Left kidney (tissue), 2 donors: ENCODE data around the gene DMBX1. TPM values are rescaled to one million over a fixed set of nuclear protein-coding genes. Genes with fewer than 3 reads are reported as not detected.

Source experiments
- DNase-seq: peaks from one replicate; pipeline ENCODE4 v3.0.0-alpha.2; 2013
- polyA plus RNA-seq: library from polyadenylated mRNA; unstranded; fragments of 120-200 nt; gene quantifications from one replicate; pipeline ENCODE4 v1.2.1, GENCODE V29; 2013; ENCODE audit not compliant: insufficient read length

Gene DMBX1
- polyA plus RNA-seq, 1 donor: not detected

DNA sequence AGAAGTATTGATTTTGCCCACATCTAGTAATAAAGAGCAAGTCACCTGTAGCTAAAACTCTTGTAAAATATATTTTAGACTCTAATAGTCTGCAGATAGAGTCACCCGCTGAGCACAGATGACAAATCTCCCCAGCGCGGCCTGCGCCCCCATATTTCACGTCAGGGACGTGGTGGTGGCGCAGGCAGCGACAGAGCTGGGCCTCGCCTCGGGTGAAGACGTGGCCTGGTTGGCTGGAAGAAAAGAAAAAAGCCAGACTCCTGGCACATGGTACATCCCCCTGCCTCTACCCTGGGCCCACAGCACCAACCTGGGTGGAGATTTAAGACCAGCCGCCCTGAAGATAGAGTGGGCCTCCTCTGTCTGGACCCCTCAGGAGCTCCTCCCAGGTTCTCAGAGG is 6.0 kb upstream of the DMBX1 start:
- no peak for DNase-seq

DNA sequence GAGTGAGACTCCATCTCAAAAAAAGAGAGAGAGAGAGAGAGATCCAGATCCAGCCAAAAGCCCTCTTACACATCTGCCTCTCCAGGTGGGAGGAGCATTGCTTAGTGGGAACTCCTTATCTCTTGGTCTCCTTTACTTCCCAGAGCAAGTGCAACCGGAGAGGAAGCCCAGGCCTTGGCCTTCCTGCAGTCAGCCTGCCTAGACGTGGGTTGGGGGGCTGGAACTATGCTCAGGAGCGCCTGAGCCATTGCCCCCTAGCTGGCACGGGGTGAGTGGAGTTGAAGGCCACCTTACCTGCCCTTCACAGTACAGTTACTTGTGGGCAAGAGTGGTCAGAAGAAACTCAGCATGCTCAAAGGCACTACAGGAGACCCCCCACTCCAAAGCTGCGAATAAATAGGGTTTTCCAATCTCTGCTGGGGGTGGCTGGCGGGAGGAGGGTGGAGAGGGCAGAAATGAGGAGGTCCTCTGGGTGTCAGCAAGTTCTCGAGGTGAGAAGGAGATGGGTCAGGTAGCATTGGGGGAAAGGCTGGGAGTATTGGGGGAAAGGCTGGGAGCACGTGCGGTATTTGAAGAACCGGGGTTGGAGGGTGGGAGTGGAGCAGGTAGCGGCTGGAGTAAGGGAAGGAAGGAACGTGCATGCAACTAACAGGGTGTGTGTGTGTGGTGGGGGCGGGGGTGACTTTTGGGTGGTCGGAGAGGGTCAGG is 4.7 kb upstream of the DMBX1 start:
- DNase-seq: no peak

DNA sequence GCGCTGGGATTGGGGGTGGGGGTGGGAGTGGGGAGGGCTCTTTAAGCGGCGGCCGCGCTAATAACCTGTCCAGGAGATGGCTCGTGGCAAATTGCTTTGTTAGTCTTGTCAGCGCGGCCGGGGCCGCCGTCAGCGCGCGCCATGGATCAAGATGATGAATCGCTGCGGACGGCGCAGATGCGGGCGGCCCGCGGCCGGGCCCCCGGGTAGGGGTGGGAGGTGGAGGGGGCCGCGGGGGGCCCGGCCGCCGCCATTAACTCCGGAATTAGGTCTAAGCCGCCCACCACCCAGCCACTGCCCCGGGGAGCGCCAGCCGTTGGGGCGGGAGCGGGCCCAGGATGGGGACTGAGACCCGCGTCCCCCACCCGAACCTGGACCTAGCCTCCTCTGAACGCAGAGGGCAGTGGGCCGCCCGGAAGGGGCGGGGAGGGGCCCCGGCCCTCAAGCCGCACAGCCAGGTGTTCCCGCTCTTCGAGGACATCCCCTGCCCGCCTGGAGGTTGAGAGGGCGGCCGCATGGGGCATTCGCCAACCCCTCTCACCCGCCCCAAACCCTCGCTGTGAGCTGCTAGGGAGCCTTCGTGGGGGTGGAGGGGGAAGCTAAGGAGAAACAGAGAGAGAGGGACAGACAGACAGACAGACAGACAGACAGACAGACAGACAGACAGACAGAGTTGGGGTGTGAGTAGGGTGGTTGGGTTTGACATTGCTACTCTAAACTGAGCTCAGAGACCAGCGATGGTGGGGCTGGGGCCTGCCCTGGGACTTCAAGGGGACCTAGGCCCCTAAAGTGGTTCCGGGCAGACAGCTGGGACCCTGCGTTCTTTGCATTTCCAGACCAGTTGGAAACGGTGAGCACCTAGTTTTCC is 3.8 kb upstream of the DMBX1 start:
- DNase-seq: no peak

DNA sequence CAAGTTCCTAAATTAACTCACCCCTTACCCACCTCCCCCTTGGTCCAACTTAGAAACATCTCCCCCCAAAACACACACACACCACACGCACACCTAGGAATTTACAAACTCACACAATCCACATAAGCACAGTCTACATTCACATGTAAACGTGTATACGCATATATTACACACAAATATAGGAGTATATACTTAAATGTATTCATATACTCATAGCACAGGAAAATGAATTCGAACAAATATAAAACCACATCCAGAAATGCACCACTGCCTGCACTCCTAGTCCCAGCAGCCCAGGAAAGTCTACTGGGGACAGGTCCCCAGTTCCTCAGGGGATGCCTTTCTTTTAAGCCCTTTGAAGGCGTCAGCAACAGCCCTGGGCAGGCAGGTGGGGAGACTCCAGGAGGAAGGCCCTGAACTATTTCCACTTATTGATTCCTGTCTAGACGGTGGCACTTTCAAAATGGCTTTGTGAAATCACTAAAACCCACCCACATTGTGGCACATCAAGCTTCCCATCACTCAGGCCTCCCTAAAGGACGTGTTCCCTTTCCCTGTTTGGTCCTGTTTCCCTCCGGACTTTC is 3.1 kb upstream of the DMBX1 start:
- DNase-seq: no peak

DNA sequence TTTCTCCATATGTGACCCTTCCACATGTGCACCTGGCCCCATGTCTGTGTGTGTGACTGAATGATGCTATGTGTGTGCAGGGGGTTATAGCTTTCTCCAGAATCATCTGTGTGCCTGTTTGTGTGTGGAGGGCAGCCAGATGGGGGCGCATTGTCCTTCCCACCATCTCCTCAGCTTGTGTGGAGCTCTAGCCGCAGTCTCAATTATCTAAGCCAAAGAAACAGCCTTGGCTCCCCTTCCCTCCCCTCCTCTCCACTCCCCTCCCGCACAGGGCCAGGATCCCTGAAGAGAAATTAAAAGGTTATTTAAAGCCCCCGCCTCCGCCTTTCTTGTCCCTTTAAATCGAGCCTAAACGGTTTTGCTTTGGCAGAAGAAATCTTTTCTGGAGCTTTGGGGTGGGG is 1.8 kb upstream of the DMBX1 start:
- no peak for DNase-seq

DNA sequence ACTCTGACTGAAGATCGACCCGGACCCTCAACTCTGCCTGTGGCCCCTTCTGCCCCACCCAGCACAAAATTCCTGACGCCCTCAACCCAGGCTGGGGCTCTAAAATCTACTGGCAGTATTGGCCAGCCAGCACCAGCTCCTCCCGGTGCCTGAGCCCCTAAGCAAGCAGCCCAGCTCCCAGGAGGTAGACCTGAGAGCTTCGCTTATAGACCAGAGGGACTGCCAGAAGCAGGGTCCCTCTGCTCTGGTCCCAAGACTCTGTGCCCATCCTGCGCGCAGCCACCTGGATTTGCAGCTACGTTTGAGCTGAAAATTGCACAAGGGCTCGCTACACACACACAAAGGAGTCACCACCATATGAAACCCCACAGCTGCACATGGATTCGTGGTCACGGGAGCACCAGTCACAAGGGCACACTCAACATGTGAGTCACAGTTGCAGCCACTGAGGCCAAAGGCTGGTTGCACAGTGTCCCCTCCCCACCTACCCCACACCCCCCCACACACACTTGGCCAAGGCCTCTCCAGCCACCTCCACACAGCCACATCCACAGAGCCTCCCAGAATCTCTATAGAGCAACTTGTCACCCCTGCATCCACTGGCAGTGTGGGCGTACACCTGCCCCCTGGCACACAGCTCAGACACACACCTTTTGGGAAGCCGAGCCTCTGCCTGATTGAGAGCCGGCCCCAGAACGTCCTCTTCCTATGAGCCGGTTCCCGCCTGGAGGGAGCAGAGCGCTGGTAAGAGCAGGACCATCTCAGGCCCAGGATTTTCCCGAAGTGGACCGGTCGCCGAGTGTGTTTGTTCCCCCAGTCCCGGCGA is 1.1 kb upstream of the DMBX1 start:
- DNase-seq: no peak

DNA sequence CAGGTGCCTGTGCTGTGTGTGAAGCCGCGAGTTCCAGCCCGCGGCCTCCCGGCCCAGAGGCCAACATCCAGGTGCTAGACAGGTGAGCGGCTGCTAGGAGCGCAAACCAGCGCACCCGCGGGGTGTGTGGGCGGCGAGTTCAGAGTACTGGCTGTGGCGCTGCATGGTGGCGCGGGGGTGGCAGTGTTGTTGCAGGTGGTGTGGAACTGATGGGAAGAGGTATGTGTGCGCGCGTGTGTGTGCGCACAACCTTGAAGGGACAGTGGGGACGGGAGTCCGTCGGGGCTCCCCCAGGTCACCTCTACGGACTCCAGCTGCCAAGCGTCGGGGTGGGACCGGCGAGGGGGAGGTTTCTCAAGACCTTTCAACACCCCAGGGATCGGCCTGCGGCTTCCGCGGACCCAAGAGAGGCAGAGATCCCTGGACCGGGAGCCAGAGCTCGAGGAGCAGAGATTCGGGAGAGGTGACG is 433 bp upstream of the DMBX1 start:
- no peak for DNase-seq

DNA sequence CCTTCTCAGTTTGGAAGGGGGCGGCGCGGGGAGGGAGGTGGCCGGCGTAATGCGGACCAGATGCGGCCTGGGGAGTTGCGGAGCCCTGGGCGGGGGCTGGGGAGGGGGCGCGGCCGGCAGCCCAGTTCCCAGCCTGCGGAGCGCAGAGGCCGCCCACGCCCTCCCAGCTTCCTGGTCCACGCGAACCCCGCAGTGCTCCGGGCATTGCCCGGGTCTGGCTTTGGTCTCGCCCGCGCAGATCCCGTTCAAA is 695 bp downstream of the DMBX1 start:
- no peak for DNase-seq

DNA sequence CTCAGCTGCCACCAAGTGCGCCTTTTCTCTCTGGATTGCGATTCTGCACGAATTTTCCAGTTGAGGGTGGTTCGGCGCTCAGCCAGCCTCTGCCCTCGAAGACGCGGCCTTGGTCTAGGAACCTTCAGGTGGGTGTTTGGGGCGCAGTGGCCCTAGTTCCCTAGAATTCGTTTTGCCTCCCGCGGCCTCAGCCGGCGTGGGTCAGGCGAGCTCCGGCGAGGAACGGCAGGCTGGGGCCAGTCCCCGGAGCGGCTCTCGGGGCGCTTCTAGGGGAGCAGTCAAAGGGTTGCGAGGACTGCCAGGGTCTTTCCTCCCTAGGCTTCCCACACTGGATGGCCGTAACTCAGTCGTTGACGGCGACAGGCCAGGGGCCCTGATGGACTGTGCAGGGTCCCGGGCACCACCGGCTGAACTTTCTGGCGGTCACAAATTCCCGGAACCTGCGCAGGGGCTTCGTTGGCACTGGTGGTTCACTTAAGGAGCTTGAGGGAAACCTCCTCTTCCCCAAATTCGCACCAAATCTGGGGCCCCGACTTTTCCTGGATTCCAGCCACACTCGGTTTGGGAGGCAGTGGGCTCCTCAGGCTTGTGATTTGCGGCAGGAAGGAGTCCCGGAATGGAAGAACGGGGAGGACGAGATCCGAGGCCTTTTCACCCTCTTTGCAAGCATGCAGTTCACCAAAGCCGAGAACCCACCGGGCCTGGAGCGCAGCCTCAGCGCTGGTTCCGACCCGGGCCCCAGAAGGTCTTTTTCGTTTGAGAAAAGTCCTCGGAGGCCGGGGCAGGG is 1.2 kb downstream of the DMBX1 start:
- DNase-seq: no peak

DNA sequence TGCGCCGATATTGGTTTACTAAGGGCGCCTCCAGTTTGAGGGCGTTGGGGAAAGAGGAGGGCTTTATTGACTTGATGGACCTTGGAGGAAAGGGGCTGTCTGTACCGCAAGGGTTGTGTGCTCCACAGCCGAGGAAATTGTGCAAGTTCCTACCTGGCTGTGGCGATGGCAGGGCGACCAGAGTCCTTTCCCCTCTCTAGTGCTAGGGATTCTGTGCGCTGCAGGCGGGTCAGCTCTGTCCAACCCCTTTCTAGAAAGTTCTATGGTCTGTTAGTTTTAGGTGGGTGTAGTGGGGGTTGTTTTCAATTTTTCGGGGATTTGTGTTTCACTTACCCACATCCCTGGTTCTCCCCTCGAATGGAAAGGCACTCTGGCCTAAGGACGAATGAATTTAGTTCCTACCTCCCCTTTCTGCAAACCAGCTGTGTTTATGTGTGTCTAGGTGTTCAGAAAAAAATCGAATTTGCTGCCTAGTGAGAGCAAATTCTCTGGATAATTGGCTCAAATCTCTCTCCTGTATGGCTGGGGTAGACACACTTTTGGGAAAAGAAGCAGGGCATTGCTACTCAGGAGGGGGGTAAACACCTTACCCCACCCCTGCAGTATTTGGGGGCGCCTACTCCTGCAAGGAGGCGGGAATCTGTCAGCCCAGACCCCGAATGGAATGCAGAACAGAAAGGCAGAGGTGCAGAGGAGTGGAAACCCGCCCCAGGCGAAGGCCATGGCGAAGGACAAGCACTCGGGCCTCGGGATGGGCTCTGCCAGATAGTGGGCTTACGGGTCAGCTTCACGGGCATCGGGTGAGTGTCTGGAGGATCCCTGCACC is 2.0 kb downstream of the DMBX1 start:
- DNase-seq: no peak

DNA sequence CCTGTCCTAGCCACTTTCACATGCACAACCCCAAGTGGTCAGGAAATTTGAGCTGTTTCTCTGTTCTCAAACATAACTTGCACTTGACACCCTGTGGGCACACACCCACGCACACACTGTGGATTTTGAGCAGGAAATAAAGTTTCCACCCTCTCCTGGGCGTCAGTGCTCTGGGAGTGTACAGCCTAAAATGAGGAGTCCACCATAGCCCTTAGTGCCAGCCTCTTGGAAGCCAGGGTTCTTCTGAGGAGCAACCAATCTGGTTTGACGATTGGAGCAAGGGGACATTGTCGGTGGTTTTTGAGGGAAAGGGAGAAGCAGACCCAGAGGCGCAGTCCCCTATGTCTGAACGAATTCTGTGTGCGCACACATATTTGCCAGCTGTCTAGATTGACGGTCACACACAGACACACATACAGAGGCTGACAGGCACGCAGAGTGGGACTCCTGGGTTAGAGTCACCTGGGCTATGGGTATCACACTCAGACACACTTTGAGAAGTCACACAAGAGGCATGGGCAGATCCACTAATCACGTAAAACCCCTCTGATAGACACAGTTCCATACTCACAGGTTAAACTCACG is 2.7 kb downstream of the DMBX1 start:
- no peak for DNase-seq

DNA sequence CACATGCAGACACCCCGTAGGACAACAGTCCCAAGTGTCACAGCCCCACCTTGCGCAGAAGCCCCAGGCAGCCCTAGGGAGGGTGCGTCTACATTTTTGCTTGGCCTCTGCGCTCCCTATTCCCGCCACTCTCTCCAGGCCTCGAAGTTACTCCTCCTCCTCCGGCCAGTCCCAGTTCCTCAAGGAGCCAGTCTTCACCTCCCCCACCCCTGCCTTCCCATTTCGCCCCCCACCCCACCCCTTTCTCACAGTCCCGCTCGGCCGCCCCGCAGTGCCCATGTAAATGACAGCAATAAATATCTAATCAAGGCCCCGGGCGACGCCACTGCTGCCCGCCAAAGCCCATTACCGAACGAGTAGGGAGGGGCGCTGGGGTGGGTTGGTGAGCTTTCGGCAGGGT is 3.2 kb downstream of the DMBX1 start:
- no peak for DNase-seq

DNA sequence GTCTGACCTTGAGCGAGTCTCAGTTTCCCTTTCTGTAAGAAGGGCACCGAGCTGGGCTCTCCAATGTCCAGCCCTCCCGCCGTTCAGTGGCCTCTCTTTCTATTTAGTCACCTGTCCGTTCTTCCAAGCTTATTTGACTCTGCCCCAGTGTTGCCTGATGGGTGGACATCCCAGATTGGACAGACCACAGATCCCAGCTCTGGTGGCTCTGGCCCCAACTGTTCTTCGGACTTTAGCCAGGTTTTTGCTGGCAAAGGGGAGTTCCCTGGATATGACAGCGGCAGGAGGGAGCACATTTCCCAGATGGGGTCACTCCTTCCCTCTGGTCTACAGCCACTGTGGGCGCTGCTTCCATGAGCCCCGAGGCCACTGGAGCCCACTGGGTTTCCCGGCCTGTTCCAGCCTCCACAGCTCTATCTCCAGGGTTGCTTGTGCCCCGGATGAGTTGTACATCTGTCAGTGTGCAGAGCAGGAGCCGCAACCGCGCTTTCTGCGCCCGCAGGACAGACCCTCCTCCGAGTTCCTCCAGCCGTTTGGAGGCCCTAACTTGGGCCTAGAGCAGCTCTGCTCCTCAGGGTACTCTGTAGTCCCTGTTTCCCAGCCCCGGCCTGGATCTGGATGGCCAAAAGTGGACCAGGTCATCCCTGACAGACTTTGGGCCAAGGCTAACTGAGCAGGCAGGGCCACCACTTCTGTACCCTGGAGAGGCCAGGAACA is 3.8 kb downstream of the DMBX1 start:
- DNase-seq: no peak

DNA sequence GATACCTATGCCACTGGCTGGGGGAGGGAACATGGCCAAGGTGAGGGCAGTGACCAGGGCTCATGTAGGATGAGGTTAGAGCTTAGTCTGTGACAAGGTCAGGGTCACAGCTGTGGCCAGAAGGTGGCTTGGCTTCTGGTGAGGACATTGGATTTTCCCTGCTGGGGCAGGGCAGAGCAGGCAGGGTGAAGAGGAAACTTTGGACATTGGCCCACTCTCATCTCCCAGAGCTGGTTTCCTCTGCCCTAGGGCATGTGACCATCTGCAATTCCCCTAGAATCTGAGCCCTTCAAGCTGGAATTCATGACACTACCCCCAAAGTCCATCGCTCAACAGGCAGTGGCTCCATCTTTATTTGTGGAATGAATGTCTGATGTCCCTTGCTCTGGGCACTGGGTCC is 5.3 kb downstream of the DMBX1 start:
- no peak for DNase-seq

DNA sequence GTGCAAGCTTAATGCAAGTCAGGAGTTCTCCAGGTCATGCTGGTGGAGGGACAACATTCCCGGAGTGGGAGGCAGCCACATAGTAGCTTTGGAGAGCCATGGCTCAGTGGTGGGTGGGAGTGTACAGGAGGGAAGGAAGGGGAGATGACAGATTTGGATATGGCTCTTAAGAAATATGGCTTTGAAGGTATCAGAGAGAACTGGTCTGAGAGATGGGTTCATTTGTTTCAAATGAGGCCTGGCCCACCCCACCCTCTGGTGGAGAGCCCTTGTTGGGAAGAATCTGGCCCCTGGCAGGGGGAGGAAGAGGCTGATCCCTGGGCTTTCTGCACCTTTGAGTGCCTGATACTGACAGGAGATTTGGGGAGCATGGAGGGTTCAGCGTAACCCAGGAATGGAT is 6.1 kb downstream of the DMBX1 start:
- DNase-seq: no peak

DNA sequence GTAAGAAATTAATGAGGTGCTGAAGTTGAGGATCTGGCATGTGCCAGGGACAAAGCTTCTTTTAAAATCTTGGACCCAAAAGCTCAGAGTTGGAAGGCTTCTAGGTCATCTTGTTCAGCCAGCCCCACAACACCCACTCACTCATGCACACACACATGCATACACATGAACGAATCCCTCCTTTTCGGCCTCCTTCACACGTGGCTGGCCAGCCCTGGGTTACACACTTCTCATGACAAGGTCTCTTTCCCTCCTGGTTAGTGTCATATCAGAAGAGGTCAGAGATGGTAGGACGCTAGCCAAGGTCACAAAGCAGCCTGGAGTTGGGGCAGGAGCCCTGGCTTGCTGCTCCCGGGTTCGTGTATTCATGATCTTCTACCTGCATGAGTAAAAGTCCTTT is 6.9 kb downstream of the DMBX1 start:
- no peak for DNase-seq

DNA sequence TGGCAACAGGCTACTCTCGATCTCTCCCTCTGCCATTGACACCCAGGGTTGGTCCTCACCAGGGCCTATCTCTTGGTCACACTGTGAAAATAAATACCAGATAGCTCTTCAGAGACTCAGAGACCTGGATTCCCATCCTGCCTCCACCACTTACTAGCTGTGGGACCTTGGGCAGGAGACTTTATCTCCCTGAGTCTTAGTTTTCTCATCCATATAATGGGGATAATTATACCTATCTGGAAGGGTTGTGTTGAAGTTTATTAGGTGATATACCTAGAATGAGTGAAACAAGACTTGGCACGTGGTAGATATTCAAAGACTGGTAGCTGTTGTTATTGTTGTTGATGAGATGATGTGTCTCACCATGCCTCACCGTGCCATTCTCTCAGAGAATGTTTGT is 7.4 kb downstream of the DMBX1 start:
- no peak for DNase-seq

DNA sequence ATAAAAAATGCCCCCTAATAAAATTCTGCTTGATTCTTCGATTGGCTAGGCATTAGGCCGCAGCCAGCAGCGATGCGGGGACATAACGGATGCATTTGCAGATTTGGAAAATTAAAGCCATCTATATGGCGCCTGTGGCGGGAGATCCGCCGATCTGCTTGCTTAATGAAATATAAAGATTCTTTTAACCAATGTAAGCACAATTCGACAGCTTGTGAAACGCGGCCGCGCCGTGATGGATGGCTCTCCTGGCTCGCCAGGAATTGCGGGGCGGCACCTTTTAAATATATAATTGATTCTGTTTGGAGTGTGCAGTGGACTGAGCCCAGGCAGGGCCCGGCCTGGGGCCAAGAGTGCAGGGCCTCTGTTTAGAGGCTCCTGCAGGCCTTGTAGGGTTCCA is 8.0 kb downstream of the DMBX1 start:
- DNase-seq: no peak

DNA sequence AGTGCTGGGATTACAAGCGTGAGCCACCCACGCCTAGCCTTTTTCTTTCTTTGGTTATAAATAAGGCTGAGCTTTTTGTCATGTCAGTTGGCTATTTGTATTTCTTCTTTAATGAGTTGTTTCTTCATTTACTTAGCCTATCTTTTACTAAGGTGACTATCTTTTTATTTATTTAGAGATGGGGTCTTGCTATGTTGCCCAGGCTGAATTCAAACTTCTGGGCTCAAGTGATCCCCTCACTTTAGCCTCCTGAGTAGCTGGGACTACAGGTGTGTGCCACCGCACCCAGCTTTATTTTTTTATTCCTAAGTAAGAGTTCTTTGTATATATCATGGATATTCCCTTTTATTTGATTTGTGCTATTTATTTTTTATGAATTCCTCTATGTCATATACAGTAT is 11.9 kb downstream of the DMBX1 start:
- no peak for DNase-seq

DNA sequence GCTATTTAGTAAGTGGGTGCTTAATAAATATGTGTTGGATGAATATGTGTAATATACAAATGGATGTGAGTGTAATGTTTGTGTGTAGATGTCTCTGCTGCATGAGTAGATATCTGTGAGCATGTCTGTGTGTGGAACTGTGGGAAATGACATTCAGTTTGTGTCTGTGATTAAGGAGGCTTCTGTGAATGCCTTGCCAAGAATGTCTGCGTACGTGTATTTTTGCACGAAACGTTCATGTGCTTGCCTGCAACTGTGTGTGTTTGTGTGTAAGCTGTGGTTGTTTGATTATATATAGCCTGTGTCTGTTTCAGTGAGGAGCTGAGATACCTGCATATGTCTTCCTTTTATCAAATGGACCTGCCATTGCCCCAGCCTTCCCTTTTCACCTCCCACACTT is 13.8 kb downstream of the DMBX1 start:
- DNase-seq: no peak
